ENCODE measurements around the gene RHBDL3. TPM values are rescaled to one million over a fixed set of nuclear protein-coding genes. Genes with fewer than 3 reads are reported as not detected.
A peak's percentile ranks its signal among the peaks of the same experiment; 100 is the strongest.

Gene RHBDL3
- total and polyA plus RNA-seq, 10 of the 15 experiments (the other 5 are each of a cell fraction or from before 2014, with no cell fraction given), result 0.04 to 0.24 (median 0.04) TPM; not detected in 5

DNA sequence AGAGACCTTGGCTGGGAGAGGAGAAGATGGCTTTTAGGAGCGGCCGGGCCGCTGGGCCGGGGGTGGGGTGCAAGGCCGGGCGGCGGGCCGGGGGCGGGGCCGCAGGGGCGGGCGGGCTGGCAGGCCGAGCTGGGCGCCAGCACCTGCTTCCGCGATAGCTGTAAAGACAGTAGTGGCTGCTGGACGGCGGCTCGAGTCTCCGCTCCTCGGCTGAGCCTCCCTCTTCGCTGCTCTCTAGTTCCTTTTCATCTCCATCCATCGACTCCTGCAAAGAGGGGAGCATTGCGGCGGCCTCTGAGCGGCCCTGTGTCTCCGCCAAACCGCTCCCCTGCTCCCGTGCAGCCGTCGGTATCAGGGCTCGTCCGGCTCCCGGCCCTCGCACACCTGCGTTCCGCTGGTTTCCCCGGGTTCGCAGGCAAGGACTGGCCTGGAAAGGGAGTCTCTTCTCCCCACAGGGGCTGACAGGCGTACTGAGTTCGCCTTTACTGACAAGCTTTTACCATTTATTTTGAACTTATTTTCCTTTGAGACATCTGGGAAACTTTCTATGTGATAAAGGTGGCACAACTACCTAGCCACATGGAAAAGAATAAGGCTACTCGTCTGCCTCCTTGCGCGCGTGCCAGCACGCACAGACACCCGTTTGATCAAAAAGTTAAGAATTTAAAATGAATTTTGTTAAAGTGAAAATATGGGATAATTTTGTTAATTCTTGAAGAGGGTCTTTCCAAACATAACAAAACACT lies 76.4 kb downstream of the RHBDL3 start, which contains the start of gene C17orf75 (continued):
- TF ChIP-seq, protein P1, sequence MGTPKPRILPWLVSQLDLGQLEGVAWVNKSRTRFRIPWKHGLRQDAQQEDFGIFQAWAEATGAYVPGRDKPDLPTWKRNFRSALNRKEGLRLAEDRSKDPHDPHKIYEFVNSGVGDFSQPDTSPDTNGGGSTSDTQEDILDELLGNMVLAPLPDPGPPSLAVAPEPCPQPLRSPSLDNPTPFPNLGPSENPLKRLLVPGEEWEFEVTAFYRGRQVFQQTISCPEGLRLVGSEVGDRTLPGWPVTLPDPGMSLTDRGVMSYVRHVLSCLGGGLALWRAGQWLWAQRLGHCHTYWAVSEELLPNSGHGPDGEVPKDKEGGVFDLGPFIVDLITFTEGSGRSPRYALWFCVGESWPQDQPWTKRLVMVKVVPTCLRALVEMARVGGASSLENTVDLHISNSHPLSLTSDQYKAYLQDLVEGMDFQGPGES (IDR thresholded peaks at IDR 0.05), result peak; percentile 62; the same call in 1 of the 2 replicates
- 0 out of 2 replicates have a peak, but pooled peaks have one; percentile 22 for TF ChIP-seq MEF2A (IDR thresholded peaks at IDR 0.05; ENCODE audit: insufficient read depth, low read depth, low read length)
- peak; percentile 77 for TF ChIP-seq MXI1 (IDR thresholded peaks at IDR 0.05; ENCODE audit: low read depth, low read length)
- TF ChIP-seq HDAC2 (IDR thresholded peaks at IDR 0.05), result no peak
- peak; percentile 93 for TF ChIP-seq POU2F2 (IDR thresholded peaks at IDR 0.05; ENCODE audit: borderline replicate concordance, low read depth, low read length)
- TF ChIP-seq IRF4 (IDR thresholded peaks at IDR 0.05; ENCODE audit: low read depth, low read length), result peak; percentile 81; the same call in 1 of the 2 replicates
- TF ChIP-seq SIX5 (IDR thresholded peaks at IDR 0.05; ENCODE audit: low read depth, low read length, severe bottlenecking), result peak; percentile 72
- no peak for TF ChIP-seq KAT2A (conservative IDR thresholded peaks at IDR 0.05; ENCODE audit: control insufficient read depth, low read depth, low read length)
- peak; percentile 96 to 99 for TF ChIP-seq BHLHE40 (IDR thresholded peaks at IDR 0.05; ENCODE audit: borderline replicate concordance in 1 of 2, low read depth in 2 of 2, low read length in 1 of 2)
- TF ChIP-seq, protein P2, sequence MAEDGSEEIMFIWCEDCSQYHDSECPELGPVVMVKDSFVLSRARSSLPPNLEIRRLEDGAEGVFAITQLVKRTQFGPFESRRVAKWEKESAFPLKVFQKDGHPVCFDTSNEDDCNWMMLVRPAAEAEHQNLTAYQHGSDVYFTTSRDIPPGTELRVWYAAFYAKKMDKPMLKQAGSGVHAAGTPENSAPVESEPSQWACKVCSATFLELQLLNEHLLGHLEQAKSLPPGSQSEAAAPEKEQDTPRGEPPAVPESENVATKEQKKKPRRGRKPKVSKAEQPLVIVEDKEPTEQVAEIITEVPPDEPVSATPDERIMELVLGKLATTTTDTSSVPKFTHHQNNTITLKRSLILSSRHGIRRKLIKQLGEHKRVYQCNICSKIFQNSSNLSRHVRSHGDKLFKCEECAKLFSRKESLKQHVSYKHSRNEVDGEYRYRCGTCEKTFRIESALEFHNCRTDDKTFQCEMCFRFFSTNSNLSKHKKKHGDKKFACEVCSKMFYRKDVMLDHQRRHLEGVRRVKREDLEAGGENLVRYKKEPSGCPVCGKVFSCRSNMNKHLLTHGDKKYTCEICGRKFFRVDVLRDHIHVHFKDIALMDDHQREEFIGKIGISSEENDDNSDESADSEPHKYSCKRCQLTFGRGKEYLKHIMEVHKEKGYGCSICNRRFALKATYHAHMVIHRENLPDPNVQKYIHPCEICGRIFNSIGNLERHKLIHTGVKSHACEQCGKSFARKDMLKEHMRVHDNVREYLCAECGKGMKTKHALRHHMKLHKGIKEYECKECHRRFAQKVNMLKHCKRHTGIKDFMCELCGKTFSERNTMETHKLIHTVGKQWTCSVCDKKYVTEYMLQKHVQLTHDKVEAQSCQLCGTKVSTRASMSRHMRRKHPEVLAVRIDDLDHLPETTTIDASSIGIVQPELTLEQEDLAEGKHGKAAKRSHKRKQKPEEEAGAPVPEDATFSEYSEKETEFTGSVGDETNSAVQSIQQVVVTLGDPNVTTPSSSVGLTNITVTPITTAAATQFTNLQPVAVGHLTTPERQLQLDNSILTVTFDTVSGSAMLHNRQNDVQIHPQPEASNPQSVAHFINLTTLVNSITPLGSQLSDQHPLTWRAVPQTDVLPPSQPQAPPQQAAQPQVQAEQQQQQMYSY (CRISPR knock-in tag; IDR thresholded peaks at IDR 0.05), result no peak
- TF ChIP-seq, protein P3, sequence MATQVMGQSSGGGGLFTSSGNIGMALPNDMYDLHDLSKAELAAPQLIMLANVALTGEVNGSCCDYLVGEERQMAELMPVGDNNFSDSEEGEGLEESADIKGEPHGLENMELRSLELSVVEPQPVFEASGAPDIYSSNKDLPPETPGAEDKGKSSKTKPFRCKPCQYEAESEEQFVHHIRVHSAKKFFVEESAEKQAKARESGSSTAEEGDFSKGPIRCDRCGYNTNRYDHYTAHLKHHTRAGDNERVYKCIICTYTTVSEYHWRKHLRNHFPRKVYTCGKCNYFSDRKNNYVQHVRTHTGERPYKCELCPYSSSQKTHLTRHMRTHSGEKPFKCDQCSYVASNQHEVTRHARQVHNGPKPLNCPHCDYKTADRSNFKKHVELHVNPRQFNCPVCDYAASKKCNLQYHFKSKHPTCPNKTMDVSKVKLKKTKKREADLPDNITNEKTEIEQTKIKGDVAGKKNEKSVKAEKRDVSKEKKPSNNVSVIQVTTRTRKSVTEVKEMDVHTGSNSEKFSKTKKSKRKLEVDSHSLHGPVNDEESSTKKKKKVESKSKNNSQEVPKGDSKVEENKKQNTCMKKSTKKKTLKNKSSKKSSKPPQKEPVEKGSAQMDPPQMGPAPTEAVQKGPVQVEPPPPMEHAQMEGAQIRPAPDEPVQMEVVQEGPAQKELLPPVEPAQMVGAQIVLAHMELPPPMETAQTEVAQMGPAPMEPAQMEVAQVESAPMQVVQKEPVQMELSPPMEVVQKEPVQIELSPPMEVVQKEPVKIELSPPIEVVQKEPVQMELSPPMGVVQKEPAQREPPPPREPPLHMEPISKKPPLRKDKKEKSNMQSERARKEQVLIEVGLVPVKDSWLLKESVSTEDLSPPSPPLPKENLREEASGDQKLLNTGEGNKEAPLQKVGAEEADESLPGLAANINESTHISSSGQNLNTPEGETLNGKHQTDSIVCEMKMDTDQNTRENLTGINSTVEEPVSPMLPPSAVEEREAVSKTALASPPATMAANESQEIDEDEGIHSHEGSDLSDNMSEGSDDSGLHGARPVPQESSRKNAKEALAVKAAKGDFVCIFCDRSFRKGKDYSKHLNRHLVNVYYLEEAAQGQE (IDR thresholded peaks at IDR 0.05; ENCODE audit: low read depth, low read length), result no peak
- 0 out of 2 replicates have a peak, but pooled peaks have one; percentile 17 for TF ChIP-seq FOXM1 (IDR thresholded peaks at IDR 0.05; ENCODE audit: low read depth, low read length)
- TF ChIP-seq, protein P4, sequence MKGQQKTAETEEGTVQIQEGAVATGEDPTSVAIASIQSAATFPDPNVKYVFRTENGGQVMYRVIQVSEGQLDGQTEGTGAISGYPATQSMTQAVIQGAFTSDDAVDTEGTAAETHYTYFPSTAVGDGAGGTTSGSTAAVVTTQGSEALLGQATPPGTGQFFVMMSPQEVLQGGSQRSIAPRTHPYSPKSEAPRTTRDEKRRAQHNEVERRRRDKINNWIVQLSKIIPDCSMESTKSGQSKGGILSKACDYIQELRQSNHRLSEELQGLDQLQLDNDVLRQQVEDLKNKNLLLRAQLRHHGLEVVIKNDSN (IDR thresholded peaks at IDR 0.05; ENCODE audit: borderline replicate concordance, extremely low read length, insufficient read depth, low read depth, low read length), result peak; percentile 65
- peak; percentile 94 for TF ChIP-seq ZNF207 (IDR thresholded peaks at IDR 0.05; ENCODE audit: borderline replicate concordance)
- peak; percentile 87 for TF ChIP-seq SP1 (IDR thresholded peaks at IDR 0.05; ENCODE audit: low read depth, low read length)
- TF ChIP-seq NR2F1 (conservative IDR thresholded peaks at IDR 0.05), result peak; percentile 56; the same call in 1 of the 2 replicates
- TF ChIP-seq, protein P5, sequence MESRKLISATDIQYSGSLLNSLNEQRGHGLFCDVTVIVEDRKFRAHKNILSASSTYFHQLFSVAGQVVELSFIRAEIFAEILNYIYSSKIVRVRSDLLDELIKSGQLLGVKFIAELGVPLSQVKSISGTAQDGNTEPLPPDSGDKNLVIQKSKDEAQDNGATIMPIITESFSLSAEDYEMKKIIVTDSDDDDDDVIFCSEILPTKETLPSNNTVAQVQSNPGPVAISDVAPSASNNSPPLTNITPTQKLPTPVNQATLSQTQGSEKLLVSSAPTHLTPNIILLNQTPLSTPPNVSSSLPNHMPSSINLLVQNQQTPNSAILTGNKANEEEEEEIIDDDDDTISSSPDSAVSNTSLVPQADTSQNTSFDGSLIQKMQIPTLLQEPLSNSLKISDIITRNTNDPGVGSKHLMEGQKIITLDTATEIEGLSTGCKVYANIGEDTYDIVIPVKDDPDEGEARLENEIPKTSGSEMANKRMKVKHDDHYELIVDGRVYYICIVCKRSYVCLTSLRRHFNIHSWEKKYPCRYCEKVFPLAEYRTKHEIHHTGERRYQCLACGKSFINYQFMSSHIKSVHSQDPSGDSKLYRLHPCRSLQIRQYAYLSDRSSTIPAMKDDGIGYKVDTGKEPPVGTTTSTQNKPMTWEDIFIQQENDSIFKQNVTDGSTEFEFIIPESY (IDR thresholded peaks at IDR 0.05), result 0 out of 2 replicates have a peak, but pooled peaks have one; percentile 24
